ENCODE measurements around the gene NDUFAF5.
"Not testable (repeated sequence)": the region's sequence is repeated elsewhere in the genome, so short reads cannot be mapped to it uniquely, and the experiment has no call there.

NDUFAF5 gene

DNA sequence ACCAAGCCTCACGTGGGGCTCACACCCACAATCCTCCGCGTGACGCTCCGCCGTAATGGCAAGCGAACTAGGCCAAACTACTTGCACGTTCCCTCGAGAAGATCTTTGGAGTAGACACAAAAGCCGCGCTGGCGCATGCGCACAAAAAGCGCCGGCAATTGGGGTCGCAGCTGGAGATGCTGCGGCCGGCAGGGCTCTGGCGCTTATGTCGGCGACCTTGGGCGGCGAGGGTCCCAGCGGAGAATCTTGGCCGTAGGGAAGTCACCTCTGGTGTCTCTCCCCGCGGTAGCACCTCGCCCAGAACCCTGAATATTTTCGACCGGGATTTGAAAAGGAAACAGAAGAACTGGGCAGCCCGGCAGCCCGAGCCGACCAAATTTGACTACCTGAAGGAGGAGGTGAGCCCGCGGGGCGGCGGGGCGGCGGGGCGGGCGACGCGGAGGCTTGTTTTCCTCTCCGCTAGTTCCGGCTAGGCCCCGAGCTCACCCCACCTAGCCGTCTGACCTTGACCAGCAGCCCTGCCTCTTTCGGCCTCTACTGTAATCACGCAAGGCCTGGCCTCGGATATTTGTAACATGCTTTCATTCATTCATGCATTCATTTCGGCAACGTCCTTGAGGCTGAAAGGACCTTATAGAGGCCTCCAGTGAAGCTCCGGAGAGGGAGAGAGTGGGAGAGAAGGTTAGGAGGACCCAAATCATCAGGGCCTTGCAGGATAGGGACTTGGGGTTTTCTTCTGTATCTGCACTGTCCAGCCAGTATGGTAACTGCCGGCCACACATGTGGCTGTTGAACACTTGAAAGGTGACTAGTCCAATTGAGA lies at the start of gene NDUFAF5, which contains the start of gene ESF1:
NDUFAF5 (plus strand) TSS at position 136 of the 823 bp plus-strand sequence; CDS start at position 177, 41 bp downstream.
ESF1 (minus strand) TSS at position 27 of the 823 bp plus-strand sequence. CDS start 1,779 bp downstream, outside the sequence.
- DNase-seq (ENCODE audit: low read depth in 2 of 2): peak; percentile 83

- DNase-seq (ENCODE audit: low read depth in 2 of 2): no peak
Observed at GRCh38 chr20:13735826-13736225, 49.0 kb upstream of the NDUFAF5 start.

DNA sequence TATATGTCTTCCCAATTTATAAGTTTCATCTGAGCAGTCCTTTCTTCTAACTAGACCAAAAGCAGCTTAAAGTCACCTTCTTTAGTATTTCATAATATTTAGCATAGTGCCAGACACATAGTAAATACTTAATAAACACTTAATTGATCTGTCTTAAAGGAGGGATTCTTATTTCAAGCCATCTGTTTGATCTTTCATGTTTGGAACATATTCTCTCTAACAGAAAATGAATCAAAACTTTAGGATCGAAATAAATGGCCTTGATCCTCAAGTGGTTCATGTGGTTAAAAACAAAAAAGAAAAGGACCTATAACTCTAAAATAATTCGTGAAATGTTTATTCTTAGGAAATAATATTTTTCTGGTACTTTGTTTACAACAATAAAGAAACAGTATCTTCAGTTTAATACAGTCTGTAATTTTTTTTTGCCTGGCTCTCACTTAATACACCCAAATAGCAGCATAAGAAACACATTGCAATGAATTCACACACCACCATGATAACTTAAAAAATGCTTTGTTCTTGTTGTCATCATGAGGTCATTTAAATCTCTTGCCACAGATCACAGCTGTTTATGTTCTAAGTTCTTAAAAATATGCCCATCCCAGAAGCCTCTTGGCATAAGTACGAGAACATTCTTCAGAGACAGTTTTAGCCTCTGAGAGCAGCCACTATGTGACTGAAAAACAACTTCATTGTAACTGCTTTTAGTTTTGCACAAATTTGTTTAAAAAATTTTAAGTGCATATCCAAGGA lies 48.2 kb upstream of the NDUFAF5 start:
- no peak for DNase-seq (ENCODE audit: low read depth in 2 of 2)

GRCh38 chr20:13738187-13738586 lies 46.6 kb upstream of the NDUFAF5 start:
- not testable (repeated sequence) for DNase-seq (ENCODE audit: low read depth in 2 of 2)

- DNase-seq (ENCODE audit: low read depth in 2 of 2): no peak
Observed at GRCh38 chr20:13739731-13740649, 44.8 kb upstream of the NDUFAF5 start.

- no peak for DNase-seq (ENCODE audit: low read depth in 2 of 2)
Observed at GRCh38 chr20:13741879-13742278, 42.9 kb upstream of the NDUFAF5 start.

GRCh38 chr20:13744352-13744751 lies 40.5 kb upstream of the NDUFAF5 start:
- DNase-seq (ENCODE audit: low read depth in 2 of 2): no peak

- no peak for DNase-seq (ENCODE audit: low read depth in 2 of 2)
Observed at GRCh38 chr20:13745784-13746183, 39.0 kb upstream of the NDUFAF5 start.

GRCh38 chr20:13749811-13750210 lies 35.0 kb upstream of the NDUFAF5 start:
- no peak for DNase-seq (ENCODE audit: low read depth in 2 of 2)

DNA sequence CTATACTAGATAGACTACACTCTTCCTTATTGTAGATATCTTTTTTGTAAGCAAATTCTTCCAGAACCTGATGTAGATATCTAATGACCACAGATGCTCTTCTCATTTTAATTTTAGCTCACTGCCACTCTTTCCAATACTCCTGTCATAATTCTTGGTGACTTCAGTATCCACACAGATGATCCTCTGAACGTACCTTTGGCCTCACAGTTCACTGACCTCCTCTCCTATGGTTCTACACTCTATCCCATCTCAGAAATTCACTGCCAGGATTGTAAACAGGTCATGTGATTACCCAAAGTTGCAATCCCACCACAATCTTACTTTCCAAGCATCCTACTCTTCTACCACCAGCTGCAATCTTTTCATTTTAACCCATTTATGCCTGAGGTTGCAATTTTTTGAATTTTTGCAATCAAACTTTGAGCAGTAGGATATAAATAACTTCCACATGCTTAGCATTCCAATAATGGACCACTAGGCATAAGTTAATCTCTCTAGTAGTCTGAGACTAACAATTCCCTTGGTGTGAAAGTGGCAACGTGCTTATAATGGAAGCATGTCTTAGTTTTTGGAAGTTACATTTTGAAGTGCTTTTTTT lies 31.3 kb upstream of the NDUFAF5 start:
- DNase-seq (ENCODE audit: low read depth in 2 of 2): no peak

DNA sequence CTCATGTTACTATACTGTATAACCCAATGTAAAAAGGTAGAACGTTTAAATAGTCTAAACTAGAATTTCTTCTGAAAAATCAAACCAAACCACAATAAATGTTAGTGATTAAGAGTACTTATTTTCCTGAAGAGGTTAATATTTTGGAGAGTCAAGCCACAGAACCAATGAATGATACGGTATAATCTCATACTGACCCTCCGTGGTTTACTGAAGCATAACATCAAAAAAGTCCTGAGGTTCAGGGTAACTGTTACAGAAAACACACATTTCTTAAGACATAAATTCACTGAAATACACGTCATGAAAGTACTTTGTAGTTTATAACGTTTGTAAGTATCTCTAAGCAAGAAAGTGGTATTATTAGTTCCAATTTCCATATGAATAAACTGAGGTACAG lies 29.0 kb upstream of the NDUFAF5 start:
- no peak for DNase-seq (ENCODE audit: low read depth in 2 of 2)

DNA sequence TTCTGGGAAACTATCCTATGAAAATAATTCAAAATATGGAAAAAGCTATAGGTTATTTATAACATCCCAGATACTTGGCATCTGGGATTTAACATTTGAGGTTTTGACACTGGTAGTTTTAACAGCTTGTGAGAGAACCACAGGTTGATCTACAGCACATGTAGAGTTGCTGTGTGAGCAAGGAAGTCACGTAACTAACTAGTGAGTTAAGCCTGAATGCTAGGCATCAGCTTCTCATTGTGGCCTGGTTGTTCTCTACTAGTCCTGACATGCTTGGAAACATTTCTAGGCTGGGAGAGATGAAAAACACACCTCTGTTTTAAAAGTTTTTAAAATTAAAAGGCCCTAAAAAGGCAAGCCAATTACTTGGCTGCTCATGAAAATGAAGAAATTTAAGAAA lies 28.3 kb upstream of the NDUFAF5 start:
- no peak for DNase-seq (ENCODE audit: low read depth in 2 of 2)

GRCh38 chr20:13758884-13759283 lies 25.9 kb upstream of the NDUFAF5 start:
- no peak for DNase-seq (ENCODE audit: low read depth in 2 of 2)

- not testable (repeated sequence) for DNase-seq (ENCODE audit: low read depth in 2 of 2)
Observed at GRCh38 chr20:13760451-13760946, 24.3 kb upstream of the NDUFAF5 start.

DNA sequence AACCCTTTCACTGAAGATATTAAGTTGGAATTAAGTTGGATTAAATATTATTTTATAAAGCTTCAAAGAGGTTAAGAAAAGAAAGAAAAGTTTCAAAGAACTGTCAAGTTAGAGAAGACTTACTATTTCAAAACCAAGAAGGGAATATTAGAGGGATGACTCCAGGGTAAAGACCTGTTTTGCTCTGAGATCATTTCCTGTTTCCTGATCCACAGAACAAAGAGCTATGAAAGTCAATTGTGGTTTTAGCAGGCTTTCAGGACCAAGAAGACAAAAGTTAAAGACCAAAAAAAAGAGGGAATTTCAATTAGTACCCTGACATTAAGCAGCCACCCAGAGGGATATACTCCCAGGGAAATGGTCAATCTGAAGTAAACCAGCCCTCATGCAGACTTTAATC lies 19.5 kb upstream of the NDUFAF5 start:
- DNase-seq (ENCODE audit: low read depth in 2 of 2): no peak

- no peak for DNase-seq (ENCODE audit: low read depth in 2 of 2)
Observed at GRCh38 chr20:13765868-13766416, 18.9 kb upstream of the NDUFAF5 start.

DNA sequence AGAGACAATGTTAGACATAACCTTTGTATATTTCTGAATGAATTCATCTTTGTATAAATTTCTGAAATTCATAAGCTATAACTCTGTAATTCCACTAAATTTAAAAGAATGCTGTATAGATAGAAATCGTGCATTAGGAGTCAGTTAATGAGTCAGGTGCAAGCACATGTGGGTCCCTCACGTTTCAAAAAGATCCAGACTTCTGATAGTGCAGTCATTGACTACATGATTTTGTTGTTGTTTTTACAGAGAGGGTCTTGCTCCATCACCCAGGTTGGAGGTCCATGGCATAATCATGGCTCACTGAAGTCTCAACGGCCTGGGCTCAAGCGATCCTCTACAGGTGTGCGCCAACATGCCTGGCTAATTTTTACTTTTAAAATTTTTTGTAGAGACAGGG lies 14.7 kb upstream of the NDUFAF5 start:
- no peak for DNase-seq (ENCODE audit: low read depth in 2 of 2)

GRCh38 chr20:13771853-13772453 lies 12.9 kb upstream of the NDUFAF5 start:
- DNase-seq (ENCODE audit: low read depth in 2 of 2): no peak

DNA sequence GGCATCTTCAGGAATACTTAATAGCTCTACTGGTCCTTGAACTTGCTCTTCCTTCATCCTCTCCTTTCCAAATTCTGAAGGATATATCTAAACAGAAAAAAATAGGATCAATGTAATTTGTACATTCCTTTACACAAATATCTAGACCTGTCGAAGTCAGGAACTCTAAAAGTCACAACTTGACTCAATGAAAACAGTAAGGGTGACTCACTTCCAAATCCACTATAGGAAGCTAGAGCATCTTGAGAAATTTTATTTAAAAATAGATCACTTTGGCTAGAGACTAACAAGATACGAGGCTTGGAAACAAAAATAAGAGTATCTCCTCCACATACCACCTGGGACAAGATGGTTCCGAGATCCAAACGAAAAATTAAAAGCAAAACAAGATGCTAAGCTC lies 12.3 kb upstream of the NDUFAF5 start:
- DNase-seq (ENCODE audit: low read depth in 2 of 2): no peak

DNA sequence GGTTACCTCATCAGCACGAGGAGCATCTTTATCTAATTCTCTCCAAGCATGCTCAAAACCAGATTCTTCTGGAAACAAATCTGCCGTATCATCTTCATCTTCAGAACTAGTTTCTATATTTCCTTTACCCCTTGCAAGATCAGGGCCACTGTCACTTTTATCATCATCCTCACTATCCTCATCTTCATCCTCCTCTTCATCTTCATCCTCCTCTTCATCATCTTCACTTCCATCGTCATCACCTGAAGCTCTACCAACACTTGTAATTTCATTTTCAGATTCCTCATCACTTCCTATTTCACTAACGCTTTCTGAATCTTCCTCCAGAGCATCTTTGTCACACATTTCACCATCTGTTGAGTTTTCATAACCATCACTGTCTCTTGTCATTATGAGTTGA lies 9.0 kb upstream of the NDUFAF5 start:
- DNase-seq (ENCODE audit: low read depth in 2 of 2): no peak

Measured in stimulated activated CD8-positive, alpha-beta memory T cell treated with anti-CD3 and anti-CD28 coated beads, Interleukin-7, amount 100 ng/mL, for 1 hour (primary cell).